Ovary (tissue), 9 donors: ENCODE measurements around the gene TOB2. TPM values are rescaled to one million over a fixed set of nuclear protein-coding genes. Genes with fewer than 3 reads are reported as not detected.

Experiments used
- DNase-seq, 5 donors: peaks; one replicate each; pipeline ENCODE4 v3.0.0-alpha.2; 2019 to 2020
- H3K27ac ChIP-seq, 2 donors: fragments of 200-600 bp; one replicate each; pipeline versions ENCODE4 v1.5.1 to v1.8.0; 2019 to 2022
- H3K27me3 ChIP-seq: fragments of 200-600 bp; one replicate; pipeline ENCODE4 v1.8.0; 2022
- H3K36me3 ChIP-seq: fragments of 200-600 bp; sonication (generic); one replicate; pipeline ENCODE4 v1.5.1; 2019
- H3K4me1 ChIP-seq: one replicate; pipeline ENCODE4 v1.8.1; 2013; ENCODE audit warnings: mild to moderate bottlenecking, moderate library complexity; ENCODE audit not compliant: insufficient read depth
- H3K4me3 ChIP-seq: fragments of 200-600 bp; sonication (generic); one replicate; pipeline ENCODE4 v1.5.1; 2017
- H3K9me3 ChIP-seq, 2 donors: fragments of 200-600 bp in 1 of 2; sonication (generic) in 1 of 2; one replicate each; pipeline versions ENCODE4 v1.5.1 to v1.8.1; 2013 to 2019; ENCODE audit warnings: mild to moderate bottlenecking in 1 of 2, moderate library complexity in 1 of 2
- EP300 ChIP-seq: sonication (generic); formaldehyde crosslinking; IDR thresholded peaks from one replicate; pipeline ENCODE4 v1.6.1; 2017; ENCODE audit warnings: antibody characterized with exemption
- POLR2A ChIP-seq: fragments of 450-650 bp; IDR thresholded peaks from one replicate; pipeline ENCODE4 v1.6.1; 2017; ENCODE audit warnings: antibody characterized with exemption, mild to moderate bottlenecking, moderate library complexity
- WGBS, 3 donors: extraction: QIAGEN DNeasy Blood & Tissue Kit in 1 of 3; methylation state at CpG; one replicate each; pipeline versions ENCODE4 v1.1.5 to v1.1.7; 2013 to 2017; 5-methylcytosine and 5-hydroxymethylcytosine counted together
- intact Hi-C, 4 donors: fragments of 100-400 bp; cut with DNase I; formaldehyde crosslinking; loops; one replicate each; pipeline versions ENCODE4 v1.11.0 to v1.15.1; 2022 to 2023
- polyA plus RNA-seq, 2 donors: library from polyadenylated mRNA; stranded (reverse); fragments of 200-250 nt in 1 of 2; fragments of 350-450 nt in 1 of 2; fragmentation: Illumina TruSeq in 1 of 2; extraction: RNeasy Lipid Tissue Mini Kit (QIAGEN cat#74804) in 1 of 2; gene quantifications; one replicate each; pipeline ENCODE4 v1.2.3, GENCODE V29; 2013 to 2014
- total RNA-seq, 7 donors: library from RNA; depleted of rRNA in 2 of 7; stranded (reverse); fragments of >200 nt in 2 of 7; fragmentation: NEBNext Ultra II Directional in 3 of 7; extraction: Animal tissue kit (Norgen Biotek cat#: 25700) in 3 of 7; gene quantifications; one replicate each; pipeline versions ENCODE4 v1.1.0 to v1.2.4, GENCODE V29; 2016 to 2023
- TF ChIP-seq, protein P1 (sequence below), 3 donors: fragments of 450-650 bp in 2 of 3; fragments of 200-600 bp in 1 of 3; IDR thresholded peaks; one replicate each; pipeline versions ENCODE4 v1.5.1 to v1.8.0; 2016 to 2022; ENCODE audit warnings: antibody characterized with exemption in 3 of 3, mild to moderate bottlenecking in 1 of 3
- donor health status: DM: no; HTN: no; CAD: no; lungs with moderate emphysema.
- donor health status: DM: no; HTN: no; CAD: no.
- donor health status: Bipolar disorder and iron deficiency.
- donor health status: DM: yes; HTN: yes; CAD: no.
- donor health status: DM: no; HTN: no; CAD: no.
- donor health status: DM: yes; HTN: yes; CAD: no.

The TOB2 gene
- total and polyA plus RNA-seq, 9 donors, result 22.8 to 110 (median 57.7) TPM

DNA sequence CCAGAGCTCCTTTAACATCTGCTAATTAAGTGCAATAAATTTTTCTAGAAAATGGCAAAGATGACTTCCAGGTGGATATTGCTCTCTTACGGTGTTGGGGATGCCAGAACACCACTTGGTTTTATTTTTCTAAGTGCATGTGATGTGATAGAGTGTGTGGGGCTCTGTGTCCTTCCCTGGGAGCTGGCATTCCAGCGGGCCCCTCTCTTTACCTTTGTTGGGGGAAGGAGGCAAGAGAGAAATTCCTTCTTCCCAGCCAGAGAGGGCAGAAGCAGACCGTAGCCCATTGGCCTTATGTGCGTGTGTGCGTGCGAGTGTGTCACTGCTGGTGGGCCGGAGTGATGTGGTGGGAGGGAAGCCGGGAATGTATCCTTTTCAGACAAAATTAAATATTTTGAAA lies 47.7 kb downstream of the TOB2 start:
- peaks cover 11% of the 10 kb centered on the region for H3K4me1 ChIP-seq
- H3K27me3 ChIP-seq, result no peaks in the 10 kb centered on the region
- H3K9me3 ChIP-seq, result no peaks in the 10 kb centered on the region
- no peak for DNase-seq
- no peak overlapping the region for H3K27ac ChIP-seq
- TF ChIP-seq, protein P1, sequence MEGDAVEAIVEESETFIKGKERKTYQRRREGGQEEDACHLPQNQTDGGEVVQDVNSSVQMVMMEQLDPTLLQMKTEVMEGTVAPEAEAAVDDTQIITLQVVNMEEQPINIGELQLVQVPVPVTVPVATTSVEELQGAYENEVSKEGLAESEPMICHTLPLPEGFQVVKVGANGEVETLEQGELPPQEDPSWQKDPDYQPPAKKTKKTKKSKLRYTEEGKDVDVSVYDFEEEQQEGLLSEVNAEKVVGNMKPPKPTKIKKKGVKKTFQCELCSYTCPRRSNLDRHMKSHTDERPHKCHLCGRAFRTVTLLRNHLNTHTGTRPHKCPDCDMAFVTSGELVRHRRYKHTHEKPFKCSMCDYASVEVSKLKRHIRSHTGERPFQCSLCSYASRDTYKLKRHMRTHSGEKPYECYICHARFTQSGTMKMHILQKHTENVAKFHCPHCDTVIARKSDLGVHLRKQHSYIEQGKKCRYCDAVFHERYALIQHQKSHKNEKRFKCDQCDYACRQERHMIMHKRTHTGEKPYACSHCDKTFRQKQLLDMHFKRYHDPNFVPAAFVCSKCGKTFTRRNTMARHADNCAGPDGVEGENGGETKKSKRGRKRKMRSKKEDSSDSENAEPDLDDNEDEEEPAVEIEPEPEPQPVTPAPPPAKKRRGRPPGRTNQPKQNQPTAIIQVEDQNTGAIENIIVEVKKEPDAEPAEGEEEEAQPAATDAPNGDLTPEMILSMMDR (IDR thresholded peaks at IDR 0.05), result no peak
- TF ChIP-seq EP300 (no peak), POLR2A (no peak)
- H3K4me3 ChIP-seq, result no peak overlapping the region
- H3K36me3 ChIP-seq, result peaks cover 5% of the 10 kb centered on the region
- intact Hi-C loops, result loop anchor here in 1 of 4 donors (10.0 kb wide), 1 partner anchor 206 kb away; no protein-coding TSS in a partner anchor
- WGBS, 3 donors, result 21 to 50% (median 28%) methylated on average over 8 of the region's 8 CpGs

DNA sequence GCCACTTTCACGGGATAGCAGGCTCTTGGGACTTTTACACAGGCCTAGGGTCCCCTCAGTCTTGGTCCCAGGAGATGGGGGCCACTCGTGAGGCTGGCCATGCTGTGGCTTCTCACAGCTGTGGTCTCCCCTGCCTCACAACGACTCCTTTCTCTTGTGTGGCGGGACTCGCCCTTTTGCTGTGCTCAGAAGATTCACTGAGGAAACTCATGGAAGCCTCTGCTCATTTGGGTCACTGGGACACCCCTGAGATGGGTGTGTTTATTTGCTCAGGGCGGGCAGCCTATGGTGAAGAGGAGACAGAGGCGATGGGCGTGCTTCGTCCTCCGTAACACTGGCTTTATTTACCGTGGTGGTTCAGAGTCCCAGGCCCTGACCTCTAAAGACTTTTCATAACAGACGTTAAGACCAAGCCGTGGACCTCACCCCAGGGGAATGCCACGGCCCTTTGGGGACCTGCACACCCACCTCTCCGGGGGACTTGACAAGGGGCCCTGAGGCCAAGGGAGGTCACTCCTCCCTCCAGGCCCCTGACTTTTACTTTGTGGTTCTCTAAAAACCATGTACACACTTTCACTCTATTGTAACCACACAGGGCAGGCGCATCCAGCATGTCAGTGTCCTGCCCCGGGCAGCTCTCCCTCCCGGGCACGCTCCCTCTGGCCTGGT lies 49.3 kb downstream of the TOB2 start:
- H3K36me3 ChIP-seq, result peaks cover 5% of the 10 kb centered on the region
- intact Hi-C loops, result loop anchor here in 1 of 4 donors (10.0 kb wide), 1 partner anchor 208 kb away; no protein-coding TSS in a partner anchor

DNA sequence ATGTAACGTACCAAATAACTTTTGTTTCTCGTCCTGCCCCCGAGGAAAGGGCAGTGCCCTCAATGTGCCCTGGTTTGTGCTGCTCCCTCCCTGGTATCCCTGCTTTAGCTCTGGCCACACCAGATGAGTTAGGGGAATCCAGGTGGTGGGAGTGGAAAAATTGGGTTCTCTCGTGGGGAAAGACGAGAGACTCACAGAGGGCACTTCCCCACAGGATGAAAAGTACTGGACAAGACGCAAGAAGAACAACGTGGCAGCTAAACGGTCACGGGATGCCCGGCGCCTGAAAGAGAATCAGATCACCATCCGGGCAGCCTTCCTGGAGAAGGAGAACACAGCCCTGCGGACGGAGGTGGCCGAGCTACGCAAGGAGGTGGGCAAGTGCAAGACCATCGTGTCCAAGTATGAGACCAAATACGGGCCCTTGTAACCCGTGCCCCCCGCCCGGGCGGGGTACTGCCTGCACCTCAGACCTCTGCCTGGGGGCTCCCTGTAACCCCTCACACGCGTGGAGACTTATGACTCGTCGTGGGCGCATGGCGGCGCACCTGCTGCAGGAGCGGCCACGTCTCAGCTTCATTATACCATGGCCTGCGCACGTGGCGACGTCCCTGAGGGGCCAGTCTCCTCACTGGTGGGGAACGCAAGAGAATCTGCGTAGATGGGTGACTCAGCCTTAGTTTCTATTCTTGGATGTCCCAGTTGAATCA lies 50.9 kb downstream of the TOB2 start:
- no peak for DNase-seq
- Histone ChIP-seq H3K36me3 (peaks cover 5% of the 10 kb centered on the region), H3K4me3 (no peak overlapping the region), H3K4me1 (no peaks in the 10 kb centered on the region), H3K27me3 (no peaks in the 10 kb centered on the region), H3K27ac (no peak overlapping the region), H3K9me3 (no peaks in the 10 kb centered on the region)
- TF ChIP-seq, protein P1 (IDR thresholded peaks at IDR 0.05), result no peak
- TF ChIP-seq EP300 (no peak), POLR2A (no peak)
- WGBS, 3 donors, result 88 to 89% (median 89%) methylated on average over 37 of the region's 37 CpGs
- intact Hi-C loops, result loop anchor here in 1 of 4 donors (10.0 kb wide), 1 partner anchor 209 kb away; no protein-coding TSS in a partner anchor

More for the DNA sequence above, 49.3 kb downstream of the TOB2 start:
- no peaks in the 10 kb centered on the region for H3K9me3 ChIP-seq
- H3K4me1 ChIP-seq, result peaks cover 6% of the 10 kb centered on the region
- TF ChIP-seq POLR2A (no peak), EP300 (no peak)
- TF ChIP-seq, protein P1 (IDR thresholded peaks at IDR 0.05), result no peak
- H3K27ac ChIP-seq, result no peak overlapping the region
- no peak overlapping the region for H3K4me3 ChIP-seq
- 72 to 82% (median 77%) methylated on average over 19 of the region's 19 CpGs for WGBS, 3 donors
- no peaks in the 10 kb centered on the region for H3K27me3 ChIP-seq
- DNase-seq, result no peak

DNA sequence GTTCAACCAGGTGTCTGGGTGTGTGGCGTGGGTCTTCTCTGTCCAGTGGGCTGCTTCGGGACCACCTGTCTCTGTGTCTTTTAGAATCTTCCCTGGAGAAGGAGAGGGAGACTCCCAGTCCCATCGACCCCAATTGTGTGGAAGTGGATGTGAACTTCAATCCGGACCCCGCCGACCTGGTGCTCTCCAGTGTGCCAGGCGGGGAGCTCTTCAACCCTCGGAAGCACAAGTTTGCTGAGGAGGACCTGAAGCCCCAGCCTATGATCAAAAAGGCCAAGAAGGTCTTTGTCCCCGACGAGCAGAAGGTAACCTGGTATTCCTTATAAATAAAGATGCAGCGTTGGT lies 52.6 kb downstream of the TOB2 start:
- Histone ChIP-seq H3K27ac (peak overlapping the region; percentile 12 to 21), H3K36me3 (peaks cover 5% of the 10 kb centered on the region)
- intact Hi-C loops, result loop anchor here in 1 of 4 donors (10.0 kb wide), 1 partner anchor 211 kb away; no protein-coding TSS in a partner anchor

More for the DNA sequence above, 52.6 kb downstream of the TOB2 start:
- no peak for DNase-seq
- no peaks in the 10 kb centered on the region for H3K9me3 ChIP-seq
- H3K4me1 ChIP-seq, result no peaks in the 10 kb centered on the region
- TF ChIP-seq POLR2A (no peak), EP300 (no peak)
- TF ChIP-seq, protein P1 (IDR thresholded peaks at IDR 0.05), result no peak
- no peak overlapping the region for H3K4me3 ChIP-seq
- no peaks in the 10 kb centered on the region for H3K27me3 ChIP-seq
- WGBS, 3 donors, result 80 to 93% (median 81%) methylated on average over 11 of the region's 11 CpGs
